ENCODE results near the gene TSPAN4.

TSPAN4 gene

GRCh38 chr11:901452-902061, 58.9 kb downstream of the TSPAN4 start:
- no peak for TF ChIP-seq CTCF (IDR thresholded peaks at IDR 0.05; ENCODE audit: low read depth, low read length)
- no peak overlapping the region for H3K4me3 ChIP-seq (ENCODE audit: low read depth, low read length)

DNA sequence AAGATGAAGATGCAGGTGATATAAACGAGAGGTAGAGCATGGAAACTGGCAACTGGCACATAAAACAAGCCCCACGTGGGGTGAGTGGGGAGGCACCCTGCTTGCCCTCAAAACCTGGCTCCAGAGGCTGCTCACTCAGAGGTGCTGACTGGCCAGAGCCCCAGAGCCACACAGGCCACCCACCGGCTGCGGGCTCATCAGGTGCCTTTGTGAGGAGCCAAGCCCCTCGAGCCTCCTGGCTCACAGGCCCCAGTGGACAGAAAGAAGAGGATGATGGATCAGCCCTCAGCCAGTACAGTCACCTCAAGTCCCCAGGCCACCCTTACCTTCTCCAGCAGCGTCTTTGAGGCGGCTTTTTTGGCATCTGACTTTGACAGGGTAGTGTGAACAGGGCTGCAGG, 61.7 kb downstream of the TSPAN4 start:
- no peak for TF ChIP-seq CTCF (IDR thresholded peaks at IDR 0.05; ENCODE audit: low read depth, low read length)
- no peak overlapping the region for H3K4me3 ChIP-seq (ENCODE audit: low read depth, low read length)

- no peak for TF ChIP-seq CTCF (IDR thresholded peaks at IDR 0.05; ENCODE audit: low read depth, low read length)
These were observed 63.3 kb downstream of the TSPAN4 start for GRCh38 chr11:905952-906351.

GRCh38 chr11:907668-908067, 65.0 kb downstream of the TSPAN4 start:
- H3K4me3 ChIP-seq (ENCODE audit: low read depth, low read length), result no peak overlapping the region
- TF ChIP-seq CTCF (IDR thresholded peaks at IDR 0.05; ENCODE audit: low read depth, low read length), result no peak

More at GRCh38 chr11:905952-906351, 63.3 kb downstream of the TSPAN4 start:
- no peak overlapping the region for H3K4me3 ChIP-seq (ENCODE audit: low read depth, low read length)

DNA sequence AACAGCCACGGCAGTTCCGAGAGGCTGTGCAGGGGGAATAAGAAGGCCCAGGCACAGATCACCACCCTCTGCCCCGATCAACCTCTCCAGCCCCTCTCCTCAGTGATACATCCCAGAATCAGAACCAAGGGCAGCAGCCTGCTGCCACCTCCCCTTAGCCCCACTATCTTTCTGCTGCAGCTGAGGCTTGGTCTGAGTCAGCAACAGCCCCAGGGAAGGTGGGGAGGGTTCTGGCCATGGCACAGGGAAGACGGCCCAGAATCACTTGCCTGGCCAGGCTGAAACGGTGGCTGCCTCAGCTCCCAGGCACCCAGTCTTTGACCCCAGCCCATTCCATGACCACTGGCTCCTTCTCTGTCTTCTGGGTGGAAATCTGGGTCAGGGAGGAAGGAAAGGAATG, 65.6 kb downstream of the TSPAN4 start:
- no peak overlapping the region for H3K4me3 ChIP-seq (ENCODE audit: low read depth, low read length)
- no peak for TF ChIP-seq CTCF (IDR thresholded peaks at IDR 0.05; ENCODE audit: low read depth, low read length)

GRCh38 chr11:909406-909805, 66.8 kb downstream of the TSPAN4 start:
- TF ChIP-seq CTCF (IDR thresholded peaks at IDR 0.05; ENCODE audit: low read depth, low read length), result no peak
- H3K4me3 ChIP-seq (ENCODE audit: low read depth, low read length), result peak overlapping the region; percentile 85

- no peak for TF ChIP-seq CTCF (IDR thresholded peaks at IDR 0.05; ENCODE audit: low read depth, low read length)
- peak overlapping the region; percentile 85 for H3K4me3 ChIP-seq (ENCODE audit: low read depth, low read length)
These were observed 67.5 kb downstream of the TSPAN4 start for GRCh38 chr11:910044-910588.

Data from WI38 (cell line).